ENCODE measurements around the gene SERPINB4. TPM values are rescaled to one million over a fixed set of nuclear protein-coding genes. Genes with fewer than 3 reads are reported as not detected.

Gene SERPINB4
- total and polyA plus RNA-seq, 2 donors from 2014 or later = not detected

GRCh38 chr18:63603355-63603754 is 40.7 kb downstream of the SERPINB4 start:
- H3K27ac ChIP-seq (ENCODE audit: low read depth in 2 of 2, low read length in 2 of 2) = no peak overlapping the region
- H3K4me3 ChIP-seq (ENCODE audit: low read length in 3 of 3) = no peak overlapping the region
- intact Hi-C loops (cut with DNase I) = no loop called here
- H3K36me3 ChIP-seq (ENCODE audit: control insufficient read depth in 2 of 3, insufficient read depth in 3 of 3, low read length in 3 of 3) = no peaks in the 10 kb centered on the region
- H3K27me3 ChIP-seq (ENCODE audit: control insufficient read depth, insufficient read depth, low read length) = no peaks in the 10 kb centered on the region
- no peaks in the 10 kb centered on the region for H3K4me1 ChIP-seq (ENCODE audit: control insufficient read depth in 2 of 3, insufficient read depth in 2 of 3, low read depth in 1 of 3, low read length in 3 of 3)
- no peak for DNase-seq
- no peak for FAIRE-seq
- no peaks in the 10 kb centered on the region for H3K9me3 ChIP-seq (ENCODE audit: control insufficient read depth in 2 of 3, insufficient read depth in 1 of 3, low read length in 3 of 3)
- no peak overlapping the region for H3K9ac ChIP-seq (ENCODE audit: low read length in 3 of 3)
- no peak for TF ChIP-seq CTCF (IDR thresholded peaks at IDR 0.05; ENCODE audit: borderline replicate concordance, extremely low read depth, insufficient read depth)

- Histone ChIP-seq H3K27me3 (ENCODE audit: control insufficient read depth, insufficient read depth, low read length) (no peaks in the 10 kb centered on the region), H3K27ac (ENCODE audit: low read depth in 2 of 2, low read length in 2 of 2) (no peak overlapping the region), H3K36me3 (ENCODE audit: control insufficient read depth in 2 of 3, insufficient read depth in 3 of 3, low read length in 3 of 3) (no peaks in the 10 kb centered on the region), H3K9ac (ENCODE audit: low read length in 3 of 3) (no peak overlapping the region), H3K9me3 (ENCODE audit: control insufficient read depth in 2 of 3, insufficient read depth in 1 of 3, low read length in 3 of 3) (no peaks in the 10 kb centered on the region), H3K4me1 (ENCODE audit: control insufficient read depth in 2 of 3, insufficient read depth in 2 of 3, low read depth in 1 of 3, low read length in 3 of 3) (no peaks in the 10 kb centered on the region), H3K4me3 (ENCODE audit: low read length in 3 of 3) (no peak overlapping the region)
- TF ChIP-seq CTCF (IDR thresholded peaks at IDR 0.05; ENCODE audit: borderline replicate concordance, extremely low read depth, insufficient read depth) = no peak
- FAIRE-seq (no peak), DNase-seq (no peak)
- intact Hi-C loops (cut with DNase I) = no loop called here
Measured at GRCh38 chr18:63596964-63597363, 47.1 kb downstream of the SERPINB4 start.

- H3K9me3 ChIP-seq (ENCODE audit: control insufficient read depth in 2 of 3, insufficient read depth in 1 of 3, low read length in 3 of 3) = no peaks in the 10 kb centered on the region
- no peak for TF ChIP-seq CTCF (IDR thresholded peaks at IDR 0.05; ENCODE audit: borderline replicate concordance, extremely low read depth, insufficient read depth)
- FAIRE-seq = no peak
- no peaks in the 10 kb centered on the region for H3K4me1 ChIP-seq (ENCODE audit: control insufficient read depth in 2 of 3, insufficient read depth in 2 of 3, low read depth in 1 of 3, low read length in 3 of 3)
- DNase-seq = no peak
- no peak overlapping the region for H3K27ac ChIP-seq (ENCODE audit: low read depth in 2 of 2, low read length in 2 of 2)
- no peaks in the 10 kb centered on the region for H3K27me3 ChIP-seq (ENCODE audit: control insufficient read depth, insufficient read depth, low read length)
- no peak overlapping the region for H3K9ac ChIP-seq (ENCODE audit: low read length in 3 of 3)
- intact Hi-C loops (cut with DNase I) = no loop called here
- H3K36me3 ChIP-seq (ENCODE audit: control insufficient read depth in 2 of 3, insufficient read depth in 3 of 3, low read length in 3 of 3) = no peaks in the 10 kb centered on the region
- no peak overlapping the region for H3K4me3 ChIP-seq (ENCODE audit: low read length in 3 of 3)
Measured at GRCh38 chr18:63592471-63592870, 51.6 kb downstream of the SERPINB4 start.

- Histone ChIP-seq H3K4me3 (ENCODE audit: low read length in 3 of 3) (no peak overlapping the region), H3K27ac (ENCODE audit: low read depth in 2 of 2, low read length in 2 of 2) (no peak overlapping the region), H3K27me3 (ENCODE audit: control insufficient read depth, insufficient read depth, low read length) (no peaks in the 10 kb centered on the region), H3K9me3 (ENCODE audit: control insufficient read depth in 2 of 3, insufficient read depth in 1 of 3, low read length in 3 of 3) (no peaks in the 10 kb centered on the region), H3K9ac (ENCODE audit: low read length in 3 of 3) (no peak overlapping the region), H3K36me3 (ENCODE audit: control insufficient read depth in 2 of 3, insufficient read depth in 3 of 3, low read length in 3 of 3) (no peaks in the 10 kb centered on the region), H3K4me1 (ENCODE audit: control insufficient read depth in 2 of 3, insufficient read depth in 2 of 3, low read depth in 1 of 3, low read length in 3 of 3) (no peaks in the 10 kb centered on the region)
- no peak for DNase-seq
- intact Hi-C loops (cut with DNase I) = no loop called here
- no peak for FAIRE-seq
- TF ChIP-seq CTCF (IDR thresholded peaks at IDR 0.05; ENCODE audit: borderline replicate concordance, extremely low read depth, insufficient read depth) = no peak
Measured at GRCh38 chr18:63591725-63592124, 52.3 kb downstream of the SERPINB4 start.
